ENCODE data around the gene GRIN2C. TPM values are rescaled to one million over a fixed set of nuclear protein-coding genes. Genes with fewer than 3 reads are reported as not detected.
A peak's percentile ranks its signal among the peaks of the same experiment; 100 is the strongest.

The GRIN2C gene
- total and polyA plus RNA-seq, 9 of the 15 experiments (the other 6 are each of a cell fraction or from before 2014, with no cell fraction given) = under 0.01 to 0.33 (median 0.10) TPM; not detected in 2

DNA sequence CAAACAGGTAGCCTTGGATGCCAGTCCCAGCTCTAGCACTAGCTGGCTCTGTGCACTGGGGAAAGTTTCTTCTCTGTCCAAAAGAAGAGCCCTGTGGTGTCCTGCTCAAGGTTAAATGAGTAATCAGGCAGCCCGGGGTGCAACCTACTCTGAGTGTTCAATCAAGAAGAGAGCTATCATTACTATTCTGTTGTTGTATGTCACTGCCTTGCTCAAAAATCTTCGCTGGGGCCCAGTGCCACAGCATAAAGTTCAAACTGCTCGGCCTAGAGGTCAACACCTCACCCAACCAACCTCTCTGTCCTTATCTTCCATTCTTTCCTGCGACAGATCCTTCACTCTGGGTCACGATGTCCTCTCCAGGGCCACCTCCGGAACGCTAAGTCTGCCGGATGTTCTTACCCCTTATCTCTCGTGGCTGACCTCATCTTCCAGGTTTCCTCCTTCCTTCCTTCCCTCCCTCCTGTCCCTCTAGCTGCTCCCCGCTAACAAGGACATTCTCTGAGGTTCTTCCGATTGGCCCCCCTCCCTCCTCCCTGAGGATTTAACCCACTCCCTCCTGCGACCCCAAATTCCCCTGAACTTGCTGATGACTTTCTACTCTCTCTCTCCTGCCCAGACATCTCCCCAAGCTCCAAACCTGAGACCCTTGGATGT is 8.7 kb upstream of the GRIN2C start (continued):
- no peak for TF ChIP-seq SIN3A (IDR thresholded peaks at IDR 0.05; ENCODE audit: borderline replicate concordance in 2 of 2, control insufficient read depth in 1 of 2, low read depth in 2 of 2, low read length in 2 of 2)
- TF ChIP-seq HLTF (IDR thresholded peaks at IDR 0.05) = peak; percentile 74; the same call in 1 of the 2 replicates
- TF ChIP-seq, protein P1, sequence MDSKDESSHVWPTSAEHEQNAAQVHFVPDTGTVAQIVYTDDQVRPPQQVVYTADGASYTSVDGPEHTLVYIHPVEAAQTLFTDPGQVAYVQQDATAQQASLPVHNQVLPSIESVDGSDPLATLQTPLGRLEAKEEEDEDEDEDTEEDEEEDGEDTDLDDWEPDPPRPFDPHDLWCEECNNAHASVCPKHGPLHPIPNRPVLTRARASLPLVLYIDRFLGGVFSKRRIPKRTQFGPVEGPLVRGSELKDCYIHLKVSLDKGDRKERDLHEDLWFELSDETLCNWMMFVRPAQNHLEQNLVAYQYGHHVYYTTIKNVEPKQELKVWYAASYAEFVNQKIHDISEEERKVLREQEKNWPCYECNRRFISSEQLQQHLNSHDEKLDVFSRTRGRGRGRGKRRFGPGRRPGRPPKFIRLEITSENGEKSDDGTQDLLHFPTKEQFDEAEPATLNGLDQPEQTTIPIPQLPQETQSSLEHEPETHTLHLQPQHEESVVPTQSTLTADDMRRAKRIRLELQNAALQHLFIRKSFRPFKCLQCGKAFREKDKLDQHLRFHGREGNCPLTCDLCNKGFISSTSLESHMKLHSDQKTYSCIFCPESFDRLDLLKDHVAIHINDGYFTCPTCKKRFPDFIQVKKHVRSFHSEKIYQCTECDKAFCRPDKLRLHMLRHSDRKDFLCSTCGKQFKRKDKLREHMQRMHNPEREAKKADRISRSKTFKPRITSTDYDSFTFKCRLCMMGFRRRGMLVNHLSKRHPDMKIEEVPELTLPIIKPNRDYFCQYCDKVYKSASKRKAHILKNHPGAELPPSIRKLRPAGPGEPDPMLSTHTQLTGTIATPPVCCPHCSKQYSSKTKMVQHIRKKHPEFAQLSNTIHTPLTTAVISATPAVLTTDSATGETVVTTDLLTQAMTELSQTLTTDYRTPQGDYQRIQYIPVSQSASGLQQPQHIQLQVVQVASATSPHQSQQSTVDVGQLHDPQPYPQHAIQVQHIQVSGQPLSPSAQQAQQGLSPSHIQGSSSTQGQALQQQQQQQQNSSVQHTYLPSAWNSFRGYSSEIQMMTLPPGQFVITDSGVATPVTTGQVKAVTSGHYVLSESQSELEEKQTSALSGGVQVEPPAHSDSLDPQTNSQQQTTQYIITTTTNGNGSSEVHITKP (IDR thresholded peaks at IDR 0.05; ENCODE audit: partially characterized antibody) = no peak
- TF ChIP-seq DMBX1 (CRISPR knock-in tag; IDR thresholded peaks at IDR 0.05; ENCODE audit: borderline replicate concordance) = peak; percentile 77; the same call in 1 of the 2 replicates
- peak; percentile 72 for TF ChIP-seq CREM (IDR thresholded peaks at IDR 0.05; ENCODE audit: low read depth)
- peak; percentile 89 for TF ChIP-seq LEF1 (IDR thresholded peaks at IDR 0.05)
- TF ChIP-seq ILF3 (IDR thresholded peaks at IDR 0.05; ENCODE audit: borderline replicate concordance) = no peak
- TF ChIP-seq ETS2 (tag; IDR thresholded peaks at IDR 0.05; ENCODE audit: borderline replicate concordance, poor library complexity, severe bottlenecking) = no peak
- TF ChIP-seq HNRNPK (IDR thresholded peaks at IDR 0.05; ENCODE audit: low read depth, low read length, poor library complexity, severe bottlenecking) = no peak
- TF ChIP-seq, protein P2, sequence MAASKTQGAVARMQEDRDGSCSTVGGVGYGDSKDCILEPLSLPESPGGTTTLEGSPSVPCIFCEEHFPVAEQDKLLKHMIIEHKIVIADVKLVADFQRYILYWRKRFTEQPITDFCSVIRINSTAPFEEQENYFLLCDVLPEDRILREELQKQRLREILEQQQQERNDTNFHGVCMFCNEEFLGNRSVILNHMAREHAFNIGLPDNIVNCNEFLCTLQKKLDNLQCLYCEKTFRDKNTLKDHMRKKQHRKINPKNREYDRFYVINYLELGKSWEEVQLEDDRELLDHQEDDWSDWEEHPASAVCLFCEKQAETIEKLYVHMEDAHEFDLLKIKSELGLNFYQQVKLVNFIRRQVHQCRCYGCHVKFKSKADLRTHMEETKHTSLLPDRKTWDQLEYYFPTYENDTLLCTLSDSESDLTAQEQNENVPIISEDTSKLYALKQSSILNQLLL (CRISPR knock-in tag; IDR thresholded peaks at IDR 0.05; ENCODE audit: borderline replicate concordance) = no peak
- no peak for TF ChIP-seq PML (IDR thresholded peaks at IDR 0.05; ENCODE audit: low read length)
- no peak for TF ChIP-seq ZNF408 (CRISPR knock-in tag; IDR thresholded peaks at IDR 0.05; ENCODE audit: low read depth)
- TF ChIP-seq ZNF696 (CRISPR knock-in tag; conservative IDR thresholded peaks at IDR 0.05) = 0 out of 2 replicates have a peak, but pooled peaks have one; percentile 2
- no peak for TF ChIP-seq ZNF197 (CRISPR knock-in tag; IDR thresholded peaks at IDR 0.05; ENCODE audit: low read depth)
- peak; percentile 63 for TF ChIP-seq TOE1 (IDR thresholded peaks at IDR 0.05; ENCODE audit: borderline replicate concordance)
- TF ChIP-seq TOE1 (CRISPR knock-in tag; IDR thresholded peaks at IDR 0.05; ENCODE audit: borderline replicate concordance, low read depth) = no peak
- peak in 1 of 2 experiments; percentile 65; a peak in 1 of 4 replicates for TF ChIP-seq SRF (CRISPR knock-in tag; IDR thresholded peaks at IDR 0.05)
- no peak for TF ChIP-seq ZNF140 (CRISPR knock-in tag; IDR thresholded peaks at IDR 0.05)
- no peak for TF ChIP-seq RHOXF2B (CRISPR knock-in tag; conservative IDR thresholded peaks at IDR 0.05)
- TF ChIP-seq BMI1 (IDR thresholded peaks at IDR 0.05; ENCODE audit: low read length) = no peak
- TF ChIP-seq, protein P3, sequence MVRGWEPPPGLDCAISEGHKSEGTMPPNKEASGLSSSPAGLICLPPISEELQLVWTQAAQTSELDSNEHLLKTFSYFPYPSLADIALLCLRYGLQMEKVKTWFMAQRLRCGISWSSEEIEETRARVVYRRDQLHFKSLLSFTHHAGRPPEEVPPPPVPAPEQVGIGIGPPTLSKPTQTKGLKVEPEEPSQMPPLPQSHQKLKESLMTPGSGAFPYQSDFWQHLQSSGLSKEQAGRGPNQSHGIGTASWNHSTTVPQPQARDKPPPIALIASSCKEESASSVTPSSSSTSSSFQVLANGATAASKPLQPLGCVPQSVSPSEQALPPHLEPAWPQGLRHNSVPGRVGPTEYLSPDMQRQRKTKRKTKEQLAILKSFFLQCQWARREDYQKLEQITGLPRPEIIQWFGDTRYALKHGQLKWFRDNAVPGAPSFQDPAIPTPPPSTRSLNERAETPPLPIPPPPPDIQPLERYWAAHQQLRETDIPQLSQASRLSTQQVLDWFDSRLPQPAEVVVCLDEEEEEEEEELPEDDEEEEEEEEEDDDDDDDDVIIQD (CRISPR knock-in tag; IDR thresholded peaks at IDR 0.05) = no peak

Measured in K562 (cell line).